ENCODE measurements around the gene MORC1. TPM values are rescaled to one million over a fixed set of nuclear protein-coding genes. Genes with fewer than 3 reads are reported as not detected.
A peak's percentile ranks its signal among the peaks of the same experiment; 100 is the strongest.

Gene MORC1
- total RNA-seq, 1 experiment from 2014 or later: not detected

DNA sequence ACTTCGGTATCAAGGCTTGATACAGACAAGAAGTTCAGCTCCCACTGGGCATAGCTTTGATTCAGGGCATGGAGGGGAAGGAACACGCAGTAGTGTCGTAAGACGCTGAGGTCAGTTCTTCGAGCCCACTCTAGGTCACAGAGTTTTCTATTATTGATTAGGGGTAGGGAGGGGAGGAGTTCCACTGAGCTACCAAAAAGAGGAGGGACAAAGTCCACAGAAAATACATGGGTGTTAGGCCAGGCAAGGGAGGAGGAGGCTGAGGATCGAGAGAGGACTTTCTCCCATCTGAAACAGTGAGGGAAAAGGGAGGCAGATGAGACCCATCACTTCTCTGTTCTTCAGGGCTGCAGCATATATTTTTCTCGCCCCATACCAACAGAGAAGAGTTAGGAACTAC is 89.2 kb downstream of the MORC1 start:
- Mint-ChIP-seq H3K36me3 (ENCODE audit: insufficient read depth, unreplicated experiment) (no peaks in the 10 kb centered on the region), H3K27me3 (ENCODE audit: unreplicated experiment) (no peaks in the 10 kb centered on the region), H3K9me3 (ENCODE audit: low read depth, unreplicated experiment) (no peaks in the 10 kb centered on the region), H3K4me3 (ENCODE audit: low read depth, unreplicated experiment) (no peak overlapping the region), H3K27ac (ENCODE audit: unreplicated experiment) (no peak overlapping the region), H3K4me1 (ENCODE audit: low read depth, unreplicated experiment) (no peaks in the 10 kb centered on the region)
- TF ChIP-seq, protein P1, sequence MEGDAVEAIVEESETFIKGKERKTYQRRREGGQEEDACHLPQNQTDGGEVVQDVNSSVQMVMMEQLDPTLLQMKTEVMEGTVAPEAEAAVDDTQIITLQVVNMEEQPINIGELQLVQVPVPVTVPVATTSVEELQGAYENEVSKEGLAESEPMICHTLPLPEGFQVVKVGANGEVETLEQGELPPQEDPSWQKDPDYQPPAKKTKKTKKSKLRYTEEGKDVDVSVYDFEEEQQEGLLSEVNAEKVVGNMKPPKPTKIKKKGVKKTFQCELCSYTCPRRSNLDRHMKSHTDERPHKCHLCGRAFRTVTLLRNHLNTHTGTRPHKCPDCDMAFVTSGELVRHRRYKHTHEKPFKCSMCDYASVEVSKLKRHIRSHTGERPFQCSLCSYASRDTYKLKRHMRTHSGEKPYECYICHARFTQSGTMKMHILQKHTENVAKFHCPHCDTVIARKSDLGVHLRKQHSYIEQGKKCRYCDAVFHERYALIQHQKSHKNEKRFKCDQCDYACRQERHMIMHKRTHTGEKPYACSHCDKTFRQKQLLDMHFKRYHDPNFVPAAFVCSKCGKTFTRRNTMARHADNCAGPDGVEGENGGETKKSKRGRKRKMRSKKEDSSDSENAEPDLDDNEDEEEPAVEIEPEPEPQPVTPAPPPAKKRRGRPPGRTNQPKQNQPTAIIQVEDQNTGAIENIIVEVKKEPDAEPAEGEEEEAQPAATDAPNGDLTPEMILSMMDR (IDR thresholded peaks at IDR 0.05; ENCODE audit: unreplicated experiment): no peak
- BruUV-seq (replicated peaks): no TSS peak
- intact Hi-C loops (cut with micrococcal nuclease; ENCODE audit: unreplicated experiment): loop anchor here (10.0 kb wide), 1 partner anchor 196 kb away; no protein-coding TSS in a partner anchor
- DNase-seq: no peak
- CTCF ChIA-PET: no interaction called here

DNA sequence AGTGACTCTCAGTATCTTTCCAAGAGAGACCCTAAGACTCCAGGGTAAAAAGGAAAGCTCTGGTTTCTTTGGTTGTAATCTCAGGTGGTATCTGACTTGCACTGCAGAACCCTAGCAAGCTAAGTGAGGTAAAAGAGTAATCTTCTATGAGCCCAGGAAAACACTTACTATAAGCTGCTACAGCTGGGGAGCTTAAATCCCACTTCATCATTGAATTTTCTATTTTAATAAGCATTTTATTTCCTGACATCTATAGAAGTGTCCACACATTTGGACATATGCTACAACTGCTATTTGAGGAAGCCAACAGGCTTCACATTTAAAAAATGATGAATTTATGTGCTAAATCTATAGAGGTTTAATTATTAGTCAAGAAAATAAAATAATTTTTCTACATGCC is 91.1 kb downstream of the MORC1 start:
- Mint-ChIP-seq H3K36me3 (ENCODE audit: insufficient read depth, unreplicated experiment) (no peaks in the 10 kb centered on the region), H3K4me3 (ENCODE audit: low read depth, unreplicated experiment) (no peak overlapping the region), H3K4me1 (ENCODE audit: low read depth, unreplicated experiment) (no peaks in the 10 kb centered on the region), H3K27me3 (ENCODE audit: unreplicated experiment) (no peaks in the 10 kb centered on the region), H3K27ac (ENCODE audit: unreplicated experiment) (no peak overlapping the region), H3K9me3 (ENCODE audit: low read depth, unreplicated experiment) (no peaks in the 10 kb centered on the region)
- CTCF ChIA-PET: interaction anchor here (0.6 kb wide), 1 partner anchor 73 kb away, joined by 3 read pairs; no protein-coding TSS in a partner anchor
- TF ChIP-seq, protein P1 (IDR thresholded peaks at IDR 0.05; ENCODE audit: unreplicated experiment): no peak
- intact Hi-C loops (cut with micrococcal nuclease; ENCODE audit: unreplicated experiment): loop anchor here (10.0 kb wide), 1 partner anchor 198 kb away; no protein-coding TSS in a partner anchor
- no peak for DNase-seq
- no TSS peak for BruUV-seq (replicated peaks)

DNA sequence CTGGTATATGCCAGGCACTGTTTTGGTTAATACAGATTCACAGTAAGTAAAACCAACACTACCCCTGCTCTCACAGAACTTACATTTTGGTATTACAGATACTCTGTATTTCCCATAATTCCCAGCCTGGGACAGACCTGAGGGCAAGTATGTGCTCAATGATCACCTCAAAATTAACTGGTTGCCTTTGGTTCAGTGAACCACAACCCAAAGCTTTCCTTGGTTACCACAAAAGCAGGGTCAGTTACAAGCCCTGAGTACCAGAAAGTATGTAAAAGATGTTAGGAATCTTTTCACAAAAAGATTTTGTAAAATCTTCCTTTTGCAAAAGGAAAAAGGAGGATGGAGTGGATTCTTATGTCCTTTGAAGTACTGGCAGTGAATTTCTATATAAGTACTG is 92.0 kb downstream of the MORC1 start:
- Mint-ChIP-seq H3K27ac (ENCODE audit: unreplicated experiment) (no peak overlapping the region), H3K9me3 (ENCODE audit: low read depth, unreplicated experiment) (no peaks in the 10 kb centered on the region), H3K27me3 (ENCODE audit: unreplicated experiment) (no peaks in the 10 kb centered on the region), H3K4me1 (ENCODE audit: low read depth, unreplicated experiment) (no peaks in the 10 kb centered on the region), H3K36me3 (ENCODE audit: insufficient read depth, unreplicated experiment) (no peaks in the 10 kb centered on the region), H3K4me3 (ENCODE audit: low read depth, unreplicated experiment) (no peak overlapping the region)
- intact Hi-C loops (cut with micrococcal nuclease; ENCODE audit: unreplicated experiment): loop anchor here (10.0 kb wide), 1 partner anchor 199 kb away; no protein-coding TSS in a partner anchor
- TF ChIP-seq, protein P1 (IDR thresholded peaks at IDR 0.05; ENCODE audit: unreplicated experiment): no peak
- no TSS peak for BruUV-seq (replicated peaks)
- DNase-seq: no peak
- CTCF ChIA-PET: no interaction called here

DNA sequence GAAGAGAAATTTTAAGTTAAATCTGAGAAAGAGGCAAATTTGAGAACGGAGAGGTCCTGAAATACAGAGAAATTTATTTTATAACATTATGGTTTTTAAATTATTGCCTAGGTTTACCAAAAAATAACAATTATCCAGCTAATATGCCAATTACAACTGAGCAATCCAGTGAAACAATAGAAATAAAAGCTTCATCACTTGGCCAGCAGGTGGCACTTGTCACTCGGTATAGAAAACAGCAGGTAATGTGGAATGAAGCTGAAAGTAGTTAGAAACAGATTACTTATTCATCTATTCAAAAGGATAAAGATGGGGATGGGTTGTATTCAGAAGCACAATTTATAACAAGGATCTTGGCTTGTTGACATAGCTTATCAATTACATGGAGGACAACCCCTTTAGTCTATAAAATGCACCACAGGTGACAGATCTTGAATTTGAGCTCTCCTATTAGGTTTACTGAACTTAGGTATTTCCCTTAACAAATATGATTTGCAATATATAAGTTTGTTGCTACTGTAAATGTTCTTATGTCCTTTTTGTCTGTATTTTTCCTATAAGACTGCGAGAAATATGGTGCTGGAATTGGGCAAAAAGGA is 94.2 kb downstream of the MORC1 start:
- Mint-ChIP-seq H3K4me3 (ENCODE audit: low read depth, unreplicated experiment) (no peak overlapping the region), H3K27ac (ENCODE audit: unreplicated experiment) (no peak overlapping the region), H3K4me1 (ENCODE audit: low read depth, unreplicated experiment) (no peaks in the 10 kb centered on the region), H3K36me3 (ENCODE audit: insufficient read depth, unreplicated experiment) (no peaks in the 10 kb centered on the region), H3K9me3 (ENCODE audit: low read depth, unreplicated experiment) (no peaks in the 10 kb centered on the region), H3K27me3 (ENCODE audit: unreplicated experiment) (peaks cover 8% of the 10 kb centered on the region)
- CTCF ChIA-PET: interaction anchor here (0.8 to 2.5 kb wide), 6 partner anchors 48 to 375 kb away, joined by 3 to 40 read pairs (median 4); no protein-coding TSS in a partner anchor
- intact Hi-C loops (cut with micrococcal nuclease; ENCODE audit: unreplicated experiment): loop anchor here (1.0 to 10.0 kb wide), 2 partner anchors 59 to 201 kb away; no protein-coding TSS in a partner anchor
- DNase-seq: peak; percentile 49
- BruUV-seq (replicated peaks): no TSS peak
- TF ChIP-seq, protein P1 (IDR thresholded peaks at IDR 0.05; ENCODE audit: unreplicated experiment): no peak
